HFFc6 (cell line): ENCODE measurements around the gene LAMC3. TPM values are rescaled to one million over a fixed set of nuclear protein-coding genes. Genes with fewer than 3 reads are reported as not detected.

ENCODE experiments used
- DNase-seq: peaks from one replicate; pipeline ENCODE4 v3.0.0-alpha.2; 2018
- H3K27ac Mint-ChIP-seq: 2 replicates; pipeline ENCODE4 v1.8.0; 2020; ENCODE audit warnings: mild to moderate bottlenecking, mixed read lengths
- H3K27me3 Mint-ChIP-seq: 2 replicates; pipeline ENCODE4 v1.8.0; 2021; ENCODE audit warnings: mild to moderate bottlenecking, moderate library complexity, mixed read lengths; ENCODE audit not compliant: insufficient read depth
- H3K36me3 Mint-ChIP-seq: 2 replicates; pipeline ENCODE4 v1.8.0; 2021; ENCODE audit warnings: low read depth, mixed read lengths
- H3K4me1 Mint-ChIP-seq: 2 replicates; pipeline ENCODE4 v1.8.0; 2020; ENCODE audit warnings: low read depth, mixed read lengths
- H3K4me3 Mint-ChIP-seq: 2 replicates; pipeline ENCODE4 v1.8.0; 2020; ENCODE audit warnings: mild to moderate bottlenecking, moderate library complexity, mixed read lengths
- H3K9me3 Mint-ChIP-seq: 2 replicates; pipeline ENCODE4 v1.8.0; 2020; ENCODE audit warnings: mild to moderate bottlenecking, mixed read lengths
- CTCF ChIP-seq: fragments of 200-600 bp; sonication (generic); IDR thresholded peaks from 2 replicates; pipeline ENCODE4 v1.5.0; 2021; ENCODE audit warnings: antibody characterized with exemption, mild to moderate bottlenecking
- total RNA-seq, 6 experiments: library from RNA; stranded (reverse); fragmentation: NEBNext Ultra II Directional; extraction: Animal tissue kit (Norgen Biotek cat#: 25700); gene quantifications; 2 replicates in 1 of 6; 3 replicates in 5 of 6; pipeline ENCODE4 v1.2.3, GENCODE V29; 2021

LAMC3 gene
- total RNA-seq, 6 experiments from 2014 or later: not detected

GRCh38 chr9:131056781-131057506, 48.0 kb downstream of the LAMC3 start:
- no peak for TF ChIP-seq CTCF
- Mint-ChIP-seq H3K36me3 (no peaks in the 10 kb centered on the region), H3K4me3 (no peak overlapping the region), H3K9me3 (no peaks in the 10 kb centered on the region), H3K27ac (no peak overlapping the region), H3K4me1 (no peaks in the 10 kb centered on the region), H3K27me3 (peaks cover 14% of the 10 kb centered on the region)
- DNase-seq: no peak

- H3K27ac Mint-ChIP-seq: no peak overlapping the region
- no peaks in the 10 kb centered on the region; the same call in 1 of the 2 replicates for H3K9me3 Mint-ChIP-seq
- no peak for DNase-seq
- no peak for TF ChIP-seq CTCF
- no peaks in the 10 kb centered on the region for H3K4me1 Mint-ChIP-seq
- no peak overlapping the region for H3K4me3 Mint-ChIP-seq
- peaks cover 30% of the 10 kb centered on the region for H3K27me3 Mint-ChIP-seq
- no peaks in the 10 kb centered on the region; the same call in 1 of the 2 replicates for H3K36me3 Mint-ChIP-seq
These were observed 52.1 kb downstream of the LAMC3 start for GRCh38 chr9:131060900-131061630.

- Mint-ChIP-seq H3K4me1 (no peaks in the 10 kb centered on the region), H3K27me3 (peaks cover 37% of the 10 kb centered on the region), H3K9me3 (no peaks in the 10 kb centered on the region; the same call in 1 of the 2 replicates), H3K27ac (no peak overlapping the region), H3K36me3 (no peaks in the 10 kb centered on the region; the same call in 1 of the 2 replicates), H3K4me3 (no peak overlapping the region)
- TF ChIP-seq CTCF: no peak
- no peak for DNase-seq
These were observed 54.0 kb downstream of the LAMC3 start for GRCh38 chr9:131062969-131063368.

- Mint-ChIP-seq H3K4me1 (no peaks in the 10 kb centered on the region), H3K36me3 (no peaks in the 10 kb centered on the region; the same call in 1 of the 2 replicates), H3K9me3 (no peaks in the 10 kb centered on the region; the same call in 1 of the 2 replicates), H3K4me3 (no peak overlapping the region), H3K27ac (no peak overlapping the region), H3K27me3 (peaks cover 40% of the 10 kb centered on the region)
- no peak for DNase-seq
- TF ChIP-seq CTCF: no peak
These were observed 56.6 kb downstream of the LAMC3 start for GRCh38 chr9:131065599-131065998.

- Mint-ChIP-seq H3K27ac (no peak overlapping the region), H3K4me3 (no peak overlapping the region), H3K27me3 (peaks cover 43% of the 10 kb centered on the region), H3K9me3 (no peaks in the 10 kb centered on the region; the same call in 1 of the 2 replicates), H3K36me3 (no peaks in the 10 kb centered on the region; the same call in 1 of the 2 replicates), H3K4me1 (no peaks in the 10 kb centered on the region)
- no peak for DNase-seq
- TF ChIP-seq CTCF: no peak
These were observed 58.7 kb downstream of the LAMC3 start for GRCh38 chr9:131067625-131068024.
